SJSA1 (cell line): ENCODE measurements around the gene GRK5. TPM values are rescaled to one million over a fixed set of nuclear protein-coding genes. Genes with fewer than 3 reads are reported as not detected.
A peak's percentile ranks its signal among the peaks of the same experiment; 100 is the strongest.

Source experiments
- DNase-seq, 2 experiments: peaks; one replicate each; pipeline ENCODE4 v3.0.0-alpha.2; 2015 to 2020; ENCODE audit warnings: low spot score in 2 of 2, low read depth in 1 of 2
- H3K27ac ChIP-seq: fragments of 250-450 bp; sonication (Bioruptor Pico); 2 replicates; pipeline ENCODE4 v1.5.1; 2020; ENCODE audit warnings: mild to moderate bottlenecking, moderate library complexity
- H3K27me3 ChIP-seq: fragments of 250-450 bp; sonication (Bioruptor Pico); replicated peaks from 2 replicates; pipeline ENCODE4 v1.5.1; 2020; ENCODE audit warnings: mild to moderate bottlenecking, moderate library complexity
- H3K36me3 ChIP-seq: fragments of 250-450 bp; sonication (Bioruptor Pico); 2 replicates; pipeline ENCODE4 v1.5.1; 2020; ENCODE audit warnings: mild to moderate bottlenecking
- H3K4me1 ChIP-seq: fragments of 250-450 bp; sonication (Bioruptor Pico); replicated peaks from 2 replicates; pipeline ENCODE4 v1.6.1; 2021; ENCODE audit warnings: mild to moderate bottlenecking
- H3K4me3 ChIP-seq: fragments of 250-450 bp; sonication (Bioruptor Pico); 2 replicates; pipeline ENCODE4 v1.5.1; 2020; ENCODE audit warnings: mild to moderate bottlenecking
- H3K9me3 ChIP-seq: fragments of 250-450 bp; sonication (Bioruptor Pico); replicated peaks from 2 replicates; pipeline ENCODE4 v1.5.1; 2020; ENCODE audit warnings: mild to moderate bottlenecking
- total RNA-seq: library from RNA; depleted of rRNA; stranded (reverse); fragments of >200 nt; shearing (Covaris generic); gene quantifications from 2 replicates; pipeline ENCODE4 v1.2.3, GENCODE V29; 2014

Gene GRK5
- total RNA-seq, 1 experiment from 2014 or later, result 19.4 TPM

GRCh38 chr10:119365773-119366599, 158.6 kb downstream of the GRK5 start:
- Histone ChIP-seq H3K4me1 (peaks cover 31% of the 10 kb centered on the region), H3K4me3 (no peak overlapping the region), H3K27me3 (no peaks in the 10 kb centered on the region), H3K9me3 (no peaks in the 10 kb centered on the region), H3K27ac (no peak overlapping the region), H3K36me3 (no peaks in the 10 kb centered on the region)
- peak in 1 of 2 experiments; percentile 19 for DNase-seq

GRCh38 chr10:119367841-119368549, 160.6 kb downstream of the GRK5 start:
- Histone ChIP-seq H3K27me3 (no peaks in the 10 kb centered on the region), H3K27ac (no peak overlapping the region), H3K36me3 (no peaks in the 10 kb centered on the region), H3K4me1 (peaks cover 40% of the 10 kb centered on the region), H3K4me3 (no peak overlapping the region), H3K9me3 (no peaks in the 10 kb centered on the region)
- DNase-seq, result no peak

- no peak overlapping the region for H3K4me3 ChIP-seq
- no peak for DNase-seq
- H3K36me3 ChIP-seq, result no peaks in the 10 kb centered on the region
- no peaks in the 10 kb centered on the region for H3K9me3 ChIP-seq
- no peak overlapping the region for H3K27ac ChIP-seq
- H3K27me3 ChIP-seq, result no peaks in the 10 kb centered on the region
- H3K4me1 ChIP-seq, result peaks cover 40% of the 10 kb centered on the region
Measured at GRCh38 chr10:119368581-119368980, 161.2 kb downstream of the GRK5 start.

- H3K27ac ChIP-seq, result no peak overlapping the region
- H3K4me3 ChIP-seq, result no peak overlapping the region
- no peaks in the 10 kb centered on the region for H3K9me3 ChIP-seq
- DNase-seq, result no peak
- H3K4me1 ChIP-seq, result peaks cover 40% of the 10 kb centered on the region
- no peaks in the 10 kb centered on the region for H3K36me3 ChIP-seq
- no peaks in the 10 kb centered on the region for H3K27me3 ChIP-seq
Measured at GRCh38 chr10:119368991-119369869, 161.9 kb downstream of the GRK5 start.

- DNase-seq, result peak; percentile 63 to 64
- no peaks in the 10 kb centered on the region for H3K36me3 ChIP-seq
- peak overlapping the region; percentile 63 for H3K27ac ChIP-seq
- H3K4me3 ChIP-seq, result peak overlapping the region; percentile 5
- H3K27me3 ChIP-seq, result no peaks in the 10 kb centered on the region
- no peaks in the 10 kb centered on the region for H3K9me3 ChIP-seq
- H3K4me1 ChIP-seq, result peaks cover 44% of the 10 kb centered on the region
Measured at GRCh38 chr10:119370111-119370741, 162.9 kb downstream of the GRK5 start.

GRCh38 chr10:119370972-119371703, 163.8 kb downstream of the GRK5 start:
- Histone ChIP-seq H3K27me3 (no peaks in the 10 kb centered on the region), H3K36me3 (no peaks in the 10 kb centered on the region), H3K9me3 (no peaks in the 10 kb centered on the region), H3K4me3 (peak overlapping the region; percentile 5; the same call in 1 of the 2 replicates), H3K27ac (peak overlapping the region; percentile 63), H3K4me1 (peaks cover 45% of the 10 kb centered on the region)
- peak; percentile 75 to 87 for DNase-seq

- Histone ChIP-seq H3K9me3 (no peaks in the 10 kb centered on the region), H3K27ac (peak overlapping the region; percentile 63), H3K27me3 (no peaks in the 10 kb centered on the region), H3K4me3 (no peak overlapping the region), H3K4me1 (peaks cover 41% of the 10 kb centered on the region), H3K36me3 (no peaks in the 10 kb centered on the region)
- DNase-seq, result no peak
Measured at GRCh38 chr10:119371704-119372663, 164.6 kb downstream of the GRK5 start.

GRCh38 chr10:119373294-119374102, 166.1 kb downstream of the GRK5 start:
- no peaks in the 10 kb centered on the region for H3K36me3 ChIP-seq
- no peak overlapping the region for H3K4me3 ChIP-seq
- DNase-seq, result no peak
- peaks cover 41% of the 10 kb centered on the region for H3K4me1 ChIP-seq
- H3K9me3 ChIP-seq, result no peaks in the 10 kb centered on the region
- no peaks in the 10 kb centered on the region for H3K27me3 ChIP-seq
- no peak overlapping the region for H3K27ac ChIP-seq

- Histone ChIP-seq H3K27me3 (no peaks in the 10 kb centered on the region), H3K4me3 (no peak overlapping the region), H3K36me3 (no peaks in the 10 kb centered on the region), H3K27ac (no peak overlapping the region), H3K4me1 (peaks cover 39% of the 10 kb centered on the region), H3K9me3 (no peaks in the 10 kb centered on the region)
- no peak for DNase-seq
Measured at GRCh38 chr10:119374236-119374635, 166.9 kb downstream of the GRK5 start.

GRCh38 chr10:119375574-119376272, 168.4 kb downstream of the GRK5 start:
- Histone ChIP-seq H3K27ac (no peak overlapping the region), H3K4me1 (peaks cover 25% of the 10 kb centered on the region), H3K36me3 (peaks cover 6% of the 10 kb centered on the region), H3K4me3 (no peak overlapping the region), H3K9me3 (no peaks in the 10 kb centered on the region), H3K27me3 (no peaks in the 10 kb centered on the region)
- peak in 1 of 2 experiments; percentile 29 for DNase-seq

GRCh38 chr10:119377451-119377957, 170.1 kb downstream of the GRK5 start:
- Histone ChIP-seq H3K4me1 (peaks cover 13% of the 10 kb centered on the region), H3K27ac (no peak overlapping the region)

More at GRCh38 chr10:119377451-119377957, 170.1 kb downstream of the GRK5 start:
- no peak for DNase-seq
- H3K9me3 ChIP-seq, result no peaks in the 10 kb centered on the region
- H3K4me3 ChIP-seq, result no peak overlapping the region
- H3K27me3 ChIP-seq, result no peaks in the 10 kb centered on the region
- H3K36me3 ChIP-seq, result peaks cover 13% of the 10 kb centered on the region
